GM23338 (cell line): Measurements from ENCODE around the gene KIRREL3. TPM values are rescaled to one million over a fixed set of nuclear protein-coding genes. Genes with fewer than 3 reads are reported as not detected.

Experiments
- ATAC-seq: fragments of 200-7000 bp; cut with Tn5 transposase; 3 replicates; pipeline ENCODE4 v1.9.1; 2020
- DNase-seq: peaks from one replicate; pipeline ENCODE4 v3.0.0-alpha.2; 2015; ENCODE audit warnings: low spot score
- H2AFZ ChIP-seq: fragments of 200-600 bp; sonication (generic); 2 replicates; pipeline ENCODE4 v1.8.0; 2016; ENCODE audit warnings: antibody characterized with exemption, mild to moderate bottlenecking, moderate library complexity
- H3F3A ChIP-seq: fragments of 200-600 bp; sonication (generic); replicated peaks from 2 replicates; pipeline ENCODE4 v1.8.0; 2017; ENCODE audit warnings: antibody characterized with exemption, mixed run types, low read depth
- H3K27ac ChIP-seq: fragments of 200-600 bp; sonication (generic); 2 replicates; pipeline ENCODE4 v1.6.1; 2016; ENCODE audit warnings: low read depth
- H3K27me3 ChIP-seq: fragments of 200-600 bp; sonication (generic); 2 replicates; pipeline ENCODE4 v1.8.0; 2016; ENCODE audit warnings: mild to moderate bottlenecking, mixed run types, moderate library complexity; ENCODE audit not compliant: insufficient read depth
- H3K36me3 ChIP-seq: fragments of 200-600 bp; sonication (generic); 2 replicates; pipeline ENCODE4 v1.8.0; 2016; ENCODE audit warnings: mild to moderate bottlenecking; ENCODE audit not compliant: insufficient read depth
- H3K4me1 ChIP-seq: fragments of 200-600 bp; sonication (generic); 2 replicates; pipeline ENCODE4 v1.8.0; 2016; ENCODE audit warnings: mild to moderate bottlenecking, moderate library complexity; ENCODE audit not compliant: insufficient read depth
- H3K4me2 ChIP-seq: fragments of 200-600 bp; sonication (generic); 2 replicates; pipeline ENCODE4 v1.7.1; 2017; ENCODE audit warnings: mixed run types
- H3K4me3 ChIP-seq: fragments of 200-600 bp; sonication (generic); 2 replicates; pipeline ENCODE4 v1.6.1; 2016; ENCODE audit warnings: mixed run types
- H3K79me2 ChIP-seq: fragments of 200-600 bp; sonication (generic); replicated peaks from 2 replicates; pipeline ENCODE4 v1.8.0; 2017; ENCODE audit warnings: mild to moderate bottlenecking; ENCODE audit not compliant: insufficient read depth
- H3K9me2 ChIP-seq: fragments of 200-600 bp; sonication (generic); 2 replicates; pipeline ENCODE4 v1.8.0; 2017; ENCODE audit not compliant: insufficient read depth
- H4K20me1 ChIP-seq: fragments of 200-600 bp; sonication (generic); replicated peaks from 2 replicates; pipeline ENCODE4 v1.8.0; 2017; ENCODE audit warnings: mild to moderate bottlenecking; ENCODE audit not compliant: insufficient read depth
- H3K27ac Mint-ChIP-seq: 2 replicates; pipeline ENCODE4 v1.8.0; 2020; ENCODE audit warnings: inconsistent platforms, mild to moderate bottlenecking, moderate library complexity, mixed read lengths
- H3K27me3 Mint-ChIP-seq: 3 replicates; pipeline ENCODE4 v1.8.0; 2022; ENCODE audit warnings: low read depth, mild to moderate bottlenecking, moderate library complexity, mixed read lengths, inconsistent platforms; ENCODE audit not compliant: insufficient read depth, poor library complexity
- H3K36me3 Mint-ChIP-seq: 3 replicates; pipeline ENCODE4 v1.8.0; 2021; ENCODE audit warnings: low read depth, mild to moderate bottlenecking, inconsistent platforms, moderate library complexity, mixed read lengths
- H3K4me1 Mint-ChIP-seq: 3 replicates; pipeline ENCODE4 v1.8.0; 2020; ENCODE audit warnings: mild to moderate bottlenecking, inconsistent platforms, mixed read lengths
- H3K4me3 Mint-ChIP-seq: 3 replicates; pipeline ENCODE4 v1.8.0; 2021; ENCODE audit warnings: moderate library complexity, mild to moderate bottlenecking, inconsistent platforms, mixed read lengths
- H3K9me3 Mint-ChIP-seq: 3 replicates; pipeline ENCODE4 v1.8.0; 2020; ENCODE audit warnings: moderate library complexity, mild to moderate bottlenecking, inconsistent platforms, mixed read lengths
- CREB1 ChIP-seq: fragments of 250-450 bp; sonication (Bioruptor Pico); IDR thresholded peaks from 2 replicates; pipeline ENCODE4 v1.5.0; 2020; ENCODE audit warnings: low read depth, mild to moderate bottlenecking, moderate library complexity
- EZH2 ChIP-seq: fragments of 200-600 bp; sonication (generic); IDR thresholded peaks from one replicate; pipeline ENCODE4 v1.8.0; 2017; ENCODE audit warnings: antibody characterized with exemption, mild to moderate bottlenecking, low read depth; ENCODE audit not compliant: unreplicated experiment
- EZH2phosphoT487 ChIP-seq: fragments of 200-600 bp; sonication (generic); IDR thresholded peaks from one replicate; pipeline ENCODE4 v1.8.1; 2018; ENCODE audit warnings: antibody characterized with exemption; ENCODE audit not compliant: unreplicated experiment
- JUNB ChIP-seq: IDR thresholded peaks from one replicate; pipeline ENCODE4 v1.6.1; 2016; ENCODE audit warnings: antibody characterized with exemption; ENCODE audit not compliant: unreplicated experiment
- NANOG ChIP-seq: IDR thresholded peaks from 2 replicates; pipeline ENCODE4 v1.6.1; 2016; ENCODE audit warnings: antibody characterized with exemption, borderline replicate concordance
- POLR2AphosphoS5 ChIP-seq: IDR thresholded peaks from 2 replicates; pipeline ENCODE4 v1.6.1; 2016; ENCODE audit warnings: antibody characterized with exemption, low read depth
- STAT1 ChIP-seq: IDR thresholded peaks from one replicate; pipeline ENCODE4 v1.6.1; 2016; ENCODE audit warnings: antibody characterized with exemption; ENCODE audit not compliant: unreplicated experiment
- ZNF114 ChIP-seq: fragments of 250-450 bp; sonication (Bioruptor Pico); IDR thresholded peaks from 2 replicates; pipeline ENCODE4 v1.5.0; 2020; ENCODE audit warnings: mild to moderate bottlenecking, moderate library complexity
- ZNF331 ChIP-seq: fragments of 250-450 bp; sonication (Bioruptor Pico); IDR thresholded peaks from 2 replicates; pipeline ENCODE4 v1.5.0; 2020; ENCODE audit warnings: low read depth, mild to moderate bottlenecking, moderate library complexity
- polyA plus RNA-seq: library from polyadenylated mRNA; unstranded; fragments of >200 nt; fragmentation: Nextera tagmentation; extraction: Ambion mirVana; gene quantifications from 2 replicates; pipeline ENCODE4 v1.2.1, GENCODE V29; 2016
- total RNA-seq: library from RNA; depleted of rRNA; stranded (reverse); fragments of >200 nt; shearing (Covaris generic); gene quantifications from 2 replicates; pipeline ENCODE4 v1.2.3, GENCODE V29; 2014
- TF ChIP-seq, protein P1 (sequence below): IDR thresholded peaks from one replicate; pipeline ENCODE4 v1.6.1; 2018; ENCODE audit warnings: antibody characterized with exemption; ENCODE audit not compliant: unreplicated experiment
- TF ChIP-seq, protein P2 (sequence below): IDR thresholded peaks from 2 replicates; pipeline ENCODE4 v1.6.1; 2016; ENCODE audit warnings: antibody characterized with exemption
- TF ChIP-seq, protein P3 (sequence below): fragments of 250-450 bp; sonication (Bioruptor Pico); IDR thresholded peaks from 2 replicates; pipeline ENCODE4 v1.5.0; 2020; ENCODE audit warnings: mild to moderate bottlenecking, moderate library complexity
- TF ChIP-seq, protein P4 (sequence below), 2 experiments: fragments of 200-600 bp in 1 of 2; sonication (generic) in 1 of 2; conservative IDR thresholded peaks; 2 replicates each; pipeline versions ENCODE4 v1.5.1 to v1.6.1; 2016 to 2017; ENCODE audit warnings: antibody characterized with exemption in 2 of 2, low read depth in 2 of 2, mild to moderate bottlenecking in 2 of 2, moderate library complexity in 1 of 2

Gene KIRREL3
- total and polyA plus RNA-seq, 2 experiments from 2014 or later = 0.13 to 1.5 TPM

DNA sequence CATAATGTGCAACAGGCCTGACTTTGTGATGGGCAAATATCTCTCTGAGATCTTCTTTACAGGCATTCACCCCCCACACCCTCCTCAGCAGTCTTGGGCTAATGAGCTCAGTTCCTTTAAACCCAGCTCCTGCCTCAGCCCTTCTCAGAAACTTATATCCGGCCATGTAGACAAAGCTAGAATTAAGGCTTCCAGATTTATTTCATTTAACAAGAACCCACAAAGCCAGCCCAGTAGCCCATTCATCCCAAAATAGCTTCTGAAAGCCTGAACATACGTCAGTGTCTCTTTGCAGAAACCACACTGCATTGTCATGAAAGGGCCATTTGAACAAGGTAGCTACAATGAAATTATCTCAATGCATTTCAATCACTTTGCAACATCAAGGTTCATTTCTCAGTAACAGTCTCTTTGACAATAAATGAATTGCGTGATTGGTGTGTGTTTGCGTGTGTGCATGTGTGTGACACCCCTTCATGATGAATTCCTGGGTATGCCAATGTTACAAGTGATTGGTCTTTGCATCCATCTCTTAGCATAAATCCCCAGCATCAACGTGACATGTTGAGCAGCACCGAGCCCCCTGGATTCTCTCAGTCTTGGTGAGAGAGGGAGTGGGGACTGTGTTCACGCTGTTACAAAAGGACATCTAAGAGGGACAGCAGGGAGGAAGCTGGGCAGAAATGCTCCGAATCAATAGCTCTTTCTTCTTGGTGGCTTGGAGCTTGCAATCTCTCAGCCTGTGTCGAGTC, 299.6 kb downstream of the KIRREL3 start:
- TF ChIP-seq CREB1 = no peak
- TF ChIP-seq POLR2AphosphoS5 = no peak
- TF ChIP-seq NANOG = no peak
- TF ChIP-seq, protein P1, sequence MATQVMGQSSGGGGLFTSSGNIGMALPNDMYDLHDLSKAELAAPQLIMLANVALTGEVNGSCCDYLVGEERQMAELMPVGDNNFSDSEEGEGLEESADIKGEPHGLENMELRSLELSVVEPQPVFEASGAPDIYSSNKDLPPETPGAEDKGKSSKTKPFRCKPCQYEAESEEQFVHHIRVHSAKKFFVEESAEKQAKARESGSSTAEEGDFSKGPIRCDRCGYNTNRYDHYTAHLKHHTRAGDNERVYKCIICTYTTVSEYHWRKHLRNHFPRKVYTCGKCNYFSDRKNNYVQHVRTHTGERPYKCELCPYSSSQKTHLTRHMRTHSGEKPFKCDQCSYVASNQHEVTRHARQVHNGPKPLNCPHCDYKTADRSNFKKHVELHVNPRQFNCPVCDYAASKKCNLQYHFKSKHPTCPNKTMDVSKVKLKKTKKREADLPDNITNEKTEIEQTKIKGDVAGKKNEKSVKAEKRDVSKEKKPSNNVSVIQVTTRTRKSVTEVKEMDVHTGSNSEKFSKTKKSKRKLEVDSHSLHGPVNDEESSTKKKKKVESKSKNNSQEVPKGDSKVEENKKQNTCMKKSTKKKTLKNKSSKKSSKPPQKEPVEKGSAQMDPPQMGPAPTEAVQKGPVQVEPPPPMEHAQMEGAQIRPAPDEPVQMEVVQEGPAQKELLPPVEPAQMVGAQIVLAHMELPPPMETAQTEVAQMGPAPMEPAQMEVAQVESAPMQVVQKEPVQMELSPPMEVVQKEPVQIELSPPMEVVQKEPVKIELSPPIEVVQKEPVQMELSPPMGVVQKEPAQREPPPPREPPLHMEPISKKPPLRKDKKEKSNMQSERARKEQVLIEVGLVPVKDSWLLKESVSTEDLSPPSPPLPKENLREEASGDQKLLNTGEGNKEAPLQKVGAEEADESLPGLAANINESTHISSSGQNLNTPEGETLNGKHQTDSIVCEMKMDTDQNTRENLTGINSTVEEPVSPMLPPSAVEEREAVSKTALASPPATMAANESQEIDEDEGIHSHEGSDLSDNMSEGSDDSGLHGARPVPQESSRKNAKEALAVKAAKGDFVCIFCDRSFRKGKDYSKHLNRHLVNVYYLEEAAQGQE = no peak
- no peak for TF ChIP-seq EZH2
- no peak for TF ChIP-seq ZNF114 (CRISPR knock-in tag)
- TF ChIP-seq, protein P2, sequence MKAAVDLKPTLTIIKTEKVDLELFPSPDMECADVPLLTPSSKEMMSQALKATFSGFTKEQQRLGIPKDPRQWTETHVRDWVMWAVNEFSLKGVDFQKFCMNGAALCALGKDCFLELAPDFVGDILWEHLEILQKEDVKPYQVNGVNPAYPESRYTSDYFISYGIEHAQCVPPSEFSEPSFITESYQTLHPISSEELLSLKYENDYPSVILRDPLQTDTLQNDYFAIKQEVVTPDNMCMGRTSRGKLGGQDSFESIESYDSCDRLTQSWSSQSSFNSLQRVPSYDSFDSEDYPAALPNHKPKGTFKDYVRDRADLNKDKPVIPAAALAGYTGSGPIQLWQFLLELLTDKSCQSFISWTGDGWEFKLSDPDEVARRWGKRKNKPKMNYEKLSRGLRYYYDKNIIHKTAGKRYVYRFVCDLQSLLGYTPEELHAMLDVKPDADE = no peak
- TF ChIP-seq, protein P3, sequence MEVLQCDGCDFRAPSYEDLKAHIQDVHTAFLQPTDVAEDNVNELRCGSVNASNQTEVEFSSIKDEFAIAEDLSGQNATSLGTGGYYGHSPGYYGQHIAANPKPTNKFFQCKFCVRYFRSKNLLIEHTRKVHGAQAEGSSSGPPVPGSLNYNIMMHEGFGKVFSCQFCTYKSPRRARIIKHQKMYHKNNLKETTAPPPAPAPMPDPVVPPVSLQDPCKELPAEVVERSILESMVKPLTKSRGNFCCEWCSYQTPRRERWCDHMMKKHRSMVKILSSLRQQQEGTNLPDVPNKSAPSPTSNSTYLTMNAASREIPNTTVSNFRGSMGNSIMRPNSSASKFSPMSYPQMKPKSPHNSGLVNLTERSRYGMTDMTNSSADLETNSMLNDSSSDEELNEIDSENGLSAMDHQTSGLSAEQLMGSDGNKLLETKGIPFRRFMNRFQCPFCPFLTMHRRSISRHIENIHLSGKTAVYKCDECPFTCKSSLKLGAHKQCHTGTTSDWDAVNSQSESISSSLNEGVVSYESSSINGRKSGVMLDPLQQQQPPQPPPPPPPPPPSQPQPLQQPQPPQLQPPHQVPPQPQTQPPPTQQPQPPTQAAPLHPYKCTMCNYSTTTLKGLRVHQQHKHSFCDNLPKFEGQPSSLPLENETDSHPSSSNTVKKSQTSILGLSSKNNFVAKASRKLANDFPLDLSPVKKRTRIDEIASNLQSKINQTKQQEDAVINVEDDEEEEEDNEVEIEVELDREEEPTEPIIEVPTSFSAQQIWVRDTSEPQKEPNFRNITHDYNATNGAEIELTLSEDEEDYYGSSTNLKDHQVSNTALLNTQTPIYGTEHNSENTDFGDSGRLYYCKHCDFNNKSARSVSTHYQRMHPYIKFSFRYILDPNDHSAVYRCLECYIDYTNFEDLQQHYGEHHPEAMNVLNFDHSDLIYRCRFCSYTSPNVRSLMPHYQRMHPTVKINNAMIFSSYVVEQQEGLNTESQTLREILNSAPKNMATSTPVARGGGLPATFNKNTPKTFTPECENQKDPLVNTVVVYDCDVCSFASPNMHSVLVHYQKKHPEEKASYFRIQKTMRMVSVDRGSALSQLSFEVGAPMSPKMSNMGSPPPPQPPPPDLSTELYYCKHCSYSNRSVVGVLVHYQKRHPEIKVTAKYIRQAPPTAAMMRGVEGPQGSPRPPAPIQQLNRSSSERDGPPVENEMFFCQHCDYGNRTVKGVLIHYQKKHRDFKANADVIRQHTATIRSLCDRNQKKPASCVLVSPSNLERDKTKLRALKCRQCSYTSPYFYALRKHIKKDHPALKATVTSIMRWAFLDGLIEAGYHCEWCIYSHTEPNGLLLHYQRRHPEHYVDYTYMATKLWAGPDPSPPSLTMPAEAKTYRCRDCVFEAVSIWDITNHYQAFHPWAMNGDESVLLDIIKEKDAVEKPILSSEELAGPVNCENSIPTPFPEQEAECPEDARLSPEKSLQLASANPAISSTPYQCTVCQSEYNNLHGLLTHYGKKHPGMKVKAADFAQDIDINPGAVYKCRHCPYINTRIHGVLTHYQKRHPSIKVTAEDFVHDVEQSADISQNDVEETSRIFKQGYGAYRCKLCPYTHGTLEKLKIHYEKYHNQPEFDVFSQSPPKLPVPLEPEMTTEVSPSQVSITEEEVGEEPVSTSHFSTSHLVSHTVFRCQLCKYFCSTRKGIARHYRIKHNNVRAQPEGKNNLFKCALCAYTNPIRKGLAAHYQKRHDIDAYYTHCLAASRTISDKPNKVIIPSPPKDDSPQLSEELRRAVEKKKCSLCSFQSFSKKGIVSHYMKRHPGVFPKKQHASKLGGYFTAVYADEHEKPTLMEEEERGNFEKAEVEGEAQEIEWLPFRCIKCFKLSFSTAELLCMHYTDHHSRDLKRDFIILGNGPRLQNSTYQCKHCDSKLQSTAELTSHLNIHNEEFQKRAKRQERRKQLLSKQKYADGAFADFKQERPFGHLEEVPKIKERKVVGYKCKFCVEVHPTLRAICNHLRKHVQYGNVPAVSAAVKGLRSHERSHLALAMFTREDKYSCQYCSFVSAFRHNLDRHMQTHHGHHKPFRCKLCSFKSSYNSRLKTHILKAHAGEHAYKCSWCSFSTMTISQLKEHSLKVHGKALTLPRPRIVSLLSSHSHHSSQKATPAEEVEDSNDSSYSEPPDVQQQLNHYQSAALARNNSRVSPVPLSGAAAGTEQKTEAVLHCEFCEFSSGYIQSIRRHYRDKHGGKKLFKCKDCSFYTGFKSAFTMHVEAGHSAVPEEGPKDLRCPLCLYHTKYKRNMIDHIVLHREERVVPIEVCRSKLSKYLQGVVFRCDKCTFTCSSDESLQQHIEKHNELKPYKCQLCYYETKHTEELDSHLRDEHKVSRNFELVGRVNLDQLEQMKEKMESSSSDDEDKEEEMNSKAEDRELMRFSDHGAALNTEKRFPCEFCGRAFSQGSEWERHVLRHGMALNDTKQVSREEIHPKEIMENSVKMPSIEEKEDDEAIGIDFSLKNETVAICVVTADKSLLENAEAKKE (CRISPR knock-in tag) = no peak
- TF ChIP-seq ZNF331 (CRISPR knock-in tag) = no peak
- TF ChIP-seq STAT1 = no peak
- TF ChIP-seq, protein P4, sequence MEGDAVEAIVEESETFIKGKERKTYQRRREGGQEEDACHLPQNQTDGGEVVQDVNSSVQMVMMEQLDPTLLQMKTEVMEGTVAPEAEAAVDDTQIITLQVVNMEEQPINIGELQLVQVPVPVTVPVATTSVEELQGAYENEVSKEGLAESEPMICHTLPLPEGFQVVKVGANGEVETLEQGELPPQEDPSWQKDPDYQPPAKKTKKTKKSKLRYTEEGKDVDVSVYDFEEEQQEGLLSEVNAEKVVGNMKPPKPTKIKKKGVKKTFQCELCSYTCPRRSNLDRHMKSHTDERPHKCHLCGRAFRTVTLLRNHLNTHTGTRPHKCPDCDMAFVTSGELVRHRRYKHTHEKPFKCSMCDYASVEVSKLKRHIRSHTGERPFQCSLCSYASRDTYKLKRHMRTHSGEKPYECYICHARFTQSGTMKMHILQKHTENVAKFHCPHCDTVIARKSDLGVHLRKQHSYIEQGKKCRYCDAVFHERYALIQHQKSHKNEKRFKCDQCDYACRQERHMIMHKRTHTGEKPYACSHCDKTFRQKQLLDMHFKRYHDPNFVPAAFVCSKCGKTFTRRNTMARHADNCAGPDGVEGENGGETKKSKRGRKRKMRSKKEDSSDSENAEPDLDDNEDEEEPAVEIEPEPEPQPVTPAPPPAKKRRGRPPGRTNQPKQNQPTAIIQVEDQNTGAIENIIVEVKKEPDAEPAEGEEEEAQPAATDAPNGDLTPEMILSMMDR (conservative IDR thresholded peaks at IDR 0.05; ENCODE audit: low read depth in 2 of 2) = no peak
- TF ChIP-seq EZH2phosphoT487 = no peak
- no peak for TF ChIP-seq JUNB
- no peak overlapping the region for H3K27ac ChIP-seq

More for the DNA sequence above, 299.6 kb downstream of the KIRREL3 start:
- H3K27me3 Mint-ChIP-seq = peaks cover 8% of the 10 kb centered on the region
- H3K27ac Mint-ChIP-seq = no peak overlapping the region
- Histone ChIP-seq H3F3A (no peaks in the 10 kb centered on the region), H3K36me3 (no peaks in the 10 kb centered on the region), H3K9me2 (no peaks in the 10 kb centered on the region), H3K4me3 (no peak overlapping the region), H3K79me2 (no peaks in the 10 kb centered on the region), H3K4me1 (peaks cover 4% of the 10 kb centered on the region; the same call in 1 of the 2 replicates), H4K20me1 (no peaks in the 10 kb centered on the region), H3K27me3 (no peaks in the 10 kb centered on the region), H3K4me2 (no peak overlapping the region), H2AFZ (no peak overlapping the region)
- no peak overlapping the region for H3K4me3 Mint-ChIP-seq
- peaks cover 56% of the 10 kb centered on the region for H3K4me1 Mint-ChIP-seq
- no peaks in the 10 kb centered on the region for H3K9me3 Mint-ChIP-seq
- no peaks in the 10 kb centered on the region for H3K36me3 Mint-ChIP-seq
- ATAC-seq (no peak), DNase-seq (no peak)
